ENCODE measurements around the gene GALNT1. TPM values are rescaled to one million over a fixed set of nuclear protein-coding genes. Genes with fewer than 3 reads are reported as not detected.

Gene GALNT1
- total RNA-seq, 4 donors from 2014 or later: 42.7 to 59.7 (median 54.1) TPM

- DNase-seq (ENCODE audit: low spot score) (no peak), ATAC-seq (ENCODE audit: low FRiP score) (no peak)
- no peak for TF ChIP-seq CTCF (IDR thresholded peaks at IDR 0.05)
Observed at GRCh38 chr18:35755369-35755768, 173.8 kb downstream of the GALNT1 start.

GRCh38 chr18:35756506-35757117, 175.1 kb downstream of the GALNT1 start:
- ATAC-seq (ENCODE audit: low FRiP score) (no peak), DNase-seq (ENCODE audit: low spot score) (no peak)
- TF ChIP-seq CTCF (IDR thresholded peaks at IDR 0.05): peak in 1 of 3 donors; percentile 33

Other genes with a start within 250 kb of the GALNT1 start
- gene ZNF24, start 237.3 kb upstream of the GALNT1 start, total RNA-seq: 10 to 100 TPM; 24.8 to 41.9 (median 30.8) TPM
- gene ZNF396, start 204.4 kb upstream of the GALNT1 start, total RNA-seq: 1 to 10 TPM in 2 of 4 donors, under 1 TPM in 2; 0.60 to 2.2 (median 1.1) TPM
- gene INO80C, start 83.8 kb upstream of the GALNT1 start, total RNA-seq: 10 to 100 TPM in 2 of 4 donors, 1 to 10 TPM in 2; 6.3 to 20.7 (median 9.6) TPM